Gastrocnemius medialis (tissue), 4 donors: Measurements from ENCODE around the gene ZNF576. TPM values are rescaled to one million over a fixed set of nuclear protein-coding genes. Genes with fewer than 3 reads are reported as not detected.

Source experiments
- ATAC-seq, 2 donors: fragments of 150-250 bp; one replicate each; pipeline ENCODE4 v1.9.1; 2016
- DNase-seq, 2 donors: peaks; one replicate each; pipeline ENCODE4 v3.0.0-alpha.2; 2019
- H3K27ac ChIP-seq, 4 donors: fragments of 200-600 bp; sonication (generic); 1 replicate in 1 of 4; 2 replicates in 3 of 4; pipeline ENCODE4 v1.5.1; 2016 to 2018; ENCODE audit warnings: mild to moderate bottlenecking in 2 of 4, moderate library complexity in 1 of 4
- H3K27me3 ChIP-seq, 3 donors: fragments of 200-600 bp; sonication (generic) in 2 of 3; 1 replicate in 1 of 3; 2 replicates in 2 of 3; pipeline versions ENCODE4 v1.5.1 to v1.6.0; 2016 to 2019; ENCODE audit warnings: mild to moderate bottlenecking in 1 of 3, moderate library complexity in 1 of 3
- H3K36me3 ChIP-seq, 2 donors: fragments of 200-600 bp; sonication (generic) in 1 of 2; one replicate each; pipeline ENCODE4 v1.5.1; 2017 to 2018
- H3K4me1 ChIP-seq, 2 donors: fragments of 200-600 bp; sonication (generic) in 1 of 2; one replicate each; pipeline ENCODE4 v1.5.1; 2016 to 2017; ENCODE audit warnings: mild to moderate bottlenecking in 2 of 2
- H3K4me3 ChIP-seq, 4 donors: fragments of 200-600 bp; sonication (generic) in 3 of 4; 1 replicate in 1 of 4; 2 replicates in 3 of 4; pipeline ENCODE4 v1.5.1; 2016 to 2019; ENCODE audit warnings: mild to moderate bottlenecking in 2 of 4
- H3K9me3 ChIP-seq, 3 donors: fragments of 200-600 bp; sonication (generic) in 2 of 3; 1 replicate in 1 of 3; 2 replicates in 2 of 3; pipeline ENCODE4 v1.5.1; 2016 to 2019
- CTCF ChIP-seq, 5 experiments: fragments of 450-650 bp in 3 of 5; fragments of 200-600 bp in 2 of 5; sonication (generic) in 2 of 5; IDR thresholded peaks in 4 of 5; conservative IDR thresholded peaks in 1 of 5; 1 replicate in 4 of 5; 2 replicates in 1 of 5; pipeline ENCODE4 v1.5.1; 2016 to 2019; ENCODE audit warnings: antibody characterized with exemption in 5 of 5, mild to moderate bottlenecking in 3 of 5, moderate library complexity in 3 of 5
- POLR2A ChIP-seq, 2 donors: fragments of 450-650 bp; IDR thresholded peaks; one replicate each; pipeline ENCODE4 v1.6.1; 2017; ENCODE audit warnings: antibody characterized with exemption in 2 of 2, mild to moderate bottlenecking in 2 of 2, moderate library complexity in 2 of 2
- in situ Hi-C, 4 donors: fragments of 200-750 bp; cut with MboI; loops; one replicate each; pipeline versions ENCODE4 v1.15.0 to v1.8.0; 2017; ENCODE audit warnings: low sequenced_read_pairs in 4 of 4
- intact Hi-C: fragments of 100-400 bp; cut with DNase I; formaldehyde crosslinking; loops from one replicate; pipeline ENCODE4 v1.15.1; 2023; ENCODE audit warnings: low total_unique reads
- total RNA-seq, 4 donors: library from RNA; depleted of rRNA; stranded (reverse); fragments of >200 nt; gene quantifications; one replicate each; pipeline versions ENCODE4 v1.1.0 to v1.2.3, GENCODE V29; 2016

Gene ZNF576
- total RNA-seq, 4 donors from 2014 or later: 6.9 to 19.8 (median 11.6) TPM

DNA sequence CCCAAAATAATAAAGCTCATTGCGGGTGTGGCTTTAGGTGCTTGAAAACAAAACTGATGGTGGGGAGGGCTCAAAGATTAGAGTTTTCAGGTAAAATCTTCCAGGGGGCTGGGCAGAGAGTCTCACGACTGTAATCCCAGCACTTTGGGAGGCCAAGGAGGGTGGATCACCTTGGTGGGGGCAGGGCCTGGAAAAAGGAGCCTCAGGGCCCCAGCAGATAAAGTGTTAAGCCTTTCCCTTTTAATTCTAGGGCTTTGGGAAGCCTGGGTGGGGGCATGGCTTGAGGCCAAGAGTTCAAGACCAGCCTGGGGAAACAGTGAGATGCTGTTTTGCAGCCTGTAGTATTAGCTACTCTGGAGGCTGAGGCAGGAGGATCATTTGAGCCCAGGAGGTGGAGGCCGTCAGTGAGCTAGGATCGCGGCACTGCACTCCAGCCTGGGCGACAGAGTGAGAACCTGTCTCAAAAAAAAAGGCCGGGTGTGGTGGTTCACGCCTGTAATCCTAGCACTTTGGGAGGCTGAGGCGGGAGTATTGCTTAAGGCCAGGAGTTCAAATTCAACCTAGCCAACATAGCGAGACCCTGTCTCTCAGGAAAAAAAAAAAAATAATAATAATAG lies 2.2 kb upstream of the ZNF576 start:
- intact Hi-C loops: no loop called here
- ATAC-seq (no peak), DNase-seq (no peak)
- TF ChIP-seq CTCF (IDR thresholded peaks at IDR 0.05 in 4 of 5, conservative IDR thresholded peaks at IDR 0.05 in 1 of 5) (no peak), POLR2A (IDR thresholded peaks at IDR 0.05) (no peak)
- Histone ChIP-seq H3K27me3 (no peaks in the 10 kb centered on the region), H3K36me3 (peaks cover 0 to 37% of the 10 kb centered on the region in 2 donors), H3K4me1 (peaks cover 27 to 34% of the 10 kb centered on the region in 2 donors), H3K4me3 (peak overlapping the region; percentile 65 to 86 (median 77)), H3K27ac (peak overlapping the region; percentile 84 to 98 (median 92)), H3K9me3 (no peaks in the 10 kb centered on the region)
- in situ Hi-C loops: no loop called here

GRCh38 chr19:43594710-43595604 lies 1.4 kb upstream of the ZNF576 start:
- TF ChIP-seq POLR2A (IDR thresholded peaks at IDR 0.05) (no peak), CTCF (IDR thresholded peaks at IDR 0.05 in 4 of 5, conservative IDR thresholded peaks at IDR 0.05 in 1 of 5) (peak in 4 of 5 experiments; percentile 26 to 57 (median 46))
- H3K36me3 ChIP-seq: peaks cover 0 to 43% of the 10 kb centered on the region in 2 donors
- H3K27me3 ChIP-seq: no peaks in the 10 kb centered on the region
- DNase-seq (no peak), ATAC-seq (no peak)
- peaks cover 27 to 34% of the 10 kb centered on the region in 2 donors for H3K4me1 ChIP-seq
- peak overlapping the region; percentile 84 to 98 (median 92) for H3K27ac ChIP-seq
- intact Hi-C loops (no loop called here), in situ Hi-C loops (no loop called here)
- no peaks in the 10 kb centered on the region for H3K9me3 ChIP-seq
- peak overlapping the region; percentile 65 to 86 (median 77) for H3K4me3 ChIP-seq

DNA sequence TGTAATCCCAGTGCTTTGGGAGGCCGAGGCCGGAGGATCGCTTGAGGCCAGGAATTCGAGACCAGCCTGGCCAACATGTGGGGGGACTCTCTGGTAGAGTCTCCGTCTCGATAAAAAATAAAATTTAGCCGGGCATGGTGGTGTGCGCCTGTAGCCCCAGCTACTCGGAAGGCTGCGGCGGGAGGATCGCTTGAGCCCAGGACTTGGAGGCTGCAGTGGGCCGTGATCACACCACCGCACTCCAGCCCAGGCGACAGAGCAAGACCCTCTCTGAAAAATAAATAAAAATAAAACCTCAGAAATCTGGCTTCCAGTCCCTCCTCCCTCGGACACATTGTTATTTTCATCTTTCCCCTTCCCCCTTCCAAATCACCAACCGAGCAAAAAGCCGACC lies 793 bp upstream of the ZNF576 start:
- intact Hi-C loops (no loop called here), in situ Hi-C loops (no loop called here)
- no peak for DNase-seq
- Histone ChIP-seq H3K4me3 (peak overlapping the region; percentile 65 to 86 (median 77)), H3K27me3 (no peaks in the 10 kb centered on the region), H3K36me3 (peaks cover 0 to 43% of the 10 kb centered on the region in 2 donors), H3K27ac (peak overlapping the region; percentile 84 to 98 (median 92)), H3K9me3 (no peaks in the 10 kb centered on the region), H3K4me1 (peaks cover 27 to 34% of the 10 kb centered on the region in 2 donors)
- no peak for TF ChIP-seq CTCF (IDR thresholded peaks at IDR 0.05 in 4 of 5, conservative IDR thresholded peaks at IDR 0.05 in 1 of 5)
- TF ChIP-seq POLR2A (IDR thresholded peaks at IDR 0.05): no peak
- ATAC-seq: peak; percentile 13 to 20

DNA sequence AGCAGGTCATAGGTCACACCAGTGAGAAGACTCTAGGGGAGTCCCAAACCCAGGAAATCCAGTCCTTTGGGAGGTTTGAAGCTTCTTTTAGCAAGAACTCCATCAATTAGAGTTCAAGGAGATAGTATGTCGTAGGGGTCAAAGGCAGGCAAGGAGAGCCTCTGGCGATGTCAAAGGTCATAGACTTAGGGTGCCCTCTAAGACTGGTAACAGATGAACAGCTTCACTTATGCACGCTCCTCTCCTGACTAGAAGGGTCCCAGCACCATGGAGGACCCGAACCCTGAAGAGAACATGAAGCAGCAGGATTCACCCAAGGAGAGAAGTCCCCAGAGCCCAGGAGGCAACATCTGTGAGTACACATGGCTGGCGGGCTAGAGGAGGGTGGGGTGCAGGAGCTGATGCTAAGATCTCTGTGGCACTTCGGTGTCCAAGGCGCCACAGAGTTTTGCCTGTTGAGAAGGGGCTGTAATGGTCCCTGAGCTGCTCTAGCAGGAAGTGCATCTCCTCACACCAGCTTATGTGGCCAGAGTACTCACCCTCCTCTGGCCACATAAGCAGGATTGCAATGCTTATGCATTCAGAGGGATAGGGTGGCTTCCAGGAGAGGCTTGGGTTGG lies 557 bp downstream of the ZNF576 start:
- H3K27me3 ChIP-seq: no peaks in the 10 kb centered on the region
- H3K36me3 ChIP-seq: peaks cover 0 to 54% of the 10 kb centered on the region in 2 donors
- TF ChIP-seq CTCF (IDR thresholded peaks at IDR 0.05 in 4 of 5, conservative IDR thresholded peaks at IDR 0.05 in 1 of 5) (no peak), POLR2A (IDR thresholded peaks at IDR 0.05) (no peak)
- DNase-seq (no peak), ATAC-seq (no peak)
- H3K27ac ChIP-seq: peak overlapping the region; percentile 93 to 98 (median 96)
- H3K9me3 ChIP-seq: no peaks in the 10 kb centered on the region
- peaks cover 27 to 34% of the 10 kb centered on the region in 2 donors for H3K4me1 ChIP-seq
- peak overlapping the region; percentile 62 to 75 (median 68) for H3K4me3 ChIP-seq
- in situ Hi-C loops (no loop called here), intact Hi-C loops (loop anchor here (1.0 to 2.0 kb wide), 5 partner anchors 22 to 158 kb away; partner anchors contain the start of genes PINLYP, XRCC1, ZNF428 and ZNF575)
